SW 1271 (cell line): ENCODE data around the gene MFRP.

ENCODE experiments used
- DNase-seq, 2 experiments: peaks; one replicate each; lab custom pipeline; 2025; lab: John Stamatoyannopoulos, UW

Gene MFRP

GRCh38 chr11:119338318-119338890 lies 8.1 kb downstream of the MFRP start:
- DNase-seq, result peak in 1 of 2 experiments; percentile 73

GRCh38 chr11:119337581-119338317 lies 8.8 kb downstream of the MFRP start:
- DNase-seq, result no peak

- DNase-seq, result no peak
These were observed 9.6 kb downstream of the MFRP start for GRCh38 chr11:119336744-119337469.

GRCh38 chr11:119335655-119336543 lies 10.6 kb downstream of the MFRP start:
- DNase-seq, result no peak

- no peak for DNase-seq
These were observed 11.3 kb downstream of the MFRP start for GRCh38 chr11:119335091-119335654.

- DNase-seq, result peak; percentile 96 to 97
These were observed 12.2 kb downstream of the MFRP start, which contains the start of gene RNF26 for GRCh38 chr11:119334174-119334930. Gene RNF26 (plus strand): TSS chr11:119334527. CDS start chr11:119335123, 596 bp downstream.

- DNase-seq, result no peak
These were observed 14.3 kb downstream of the MFRP start for GRCh38 chr11:119332111-119332765.

GRCh38 chr11:119330237-119330636 lies 16.3 kb downstream of the MFRP start:
- DNase-seq, result no peak

- DNase-seq, result no peak
These were observed 17.2 kb downstream of the MFRP start for GRCh38 chr11:119329320-119329719.

GRCh38 chr11:119324189-119324588 lies 22.3 kb downstream of the MFRP start:
- no peak for DNase-seq

GRCh38 chr11:119323532-119324033 lies 22.9 kb downstream of the MFRP start:
- peak in 1 of 2 experiments; percentile 63 for DNase-seq

- no peak for DNase-seq
These were observed 23.5 kb downstream of the MFRP start for GRCh38 chr11:119322921-119323531.

GRCh38 chr11:119322360-119322739 lies 24.2 kb downstream of the MFRP start:
- DNase-seq, result no peak

GRCh38 chr11:119320776-119321524 lies 25.6 kb downstream of the MFRP start:
- DNase-seq, result no peak

- DNase-seq, result no peak
These were observed 26.2 kb downstream of the MFRP start for GRCh38 chr11:119320240-119320775.

- DNase-seq, result no peak
These were observed 26.7 kb downstream of the MFRP start for GRCh38 chr11:119319700-119320239.

- no peak for DNase-seq
These were observed 27.3 kb downstream of the MFRP start for GRCh38 chr11:119319136-119319699.
